Chondrocyte (in vitro differentiated cells): ENCODE results near the gene E2F4. TPM values are rescaled to one million over a fixed set of nuclear protein-coding genes. Genes with fewer than 3 reads are reported as not detected.

Experiments used
- DNase-seq: peaks from one replicate; pipeline ENCODE4 v3.0.0; 2021; ENCODE audit warnings: mixed read lengths, low spot score
- H3K27ac Mint-ChIP-seq: one replicate; pipeline ENCODE4 v1.8.0; 2021; ENCODE audit warnings: mild to moderate bottlenecking, moderate library complexity, mixed read lengths; ENCODE audit not compliant: unreplicated experiment
- H3K27me3 Mint-ChIP-seq: 2 replicates; pipeline ENCODE4 v1.8.0; 2021; ENCODE audit warnings: low read depth, mixed read lengths
- H3K36me3 Mint-ChIP-seq: 2 replicates; pipeline ENCODE4 v1.8.0; 2021; ENCODE audit warnings: low read depth, mixed read lengths
- H3K4me1 Mint-ChIP-seq: 2 replicates; pipeline ENCODE4 v1.8.0; 2021; ENCODE audit warnings: low read depth, mild to moderate bottlenecking, mixed read lengths
- H3K4me3 Mint-ChIP-seq: one replicate; pipeline ENCODE4 v1.8.0; 2021; ENCODE audit warnings: mild to moderate bottlenecking, moderate library complexity, mixed read lengths; ENCODE audit not compliant: unreplicated experiment
- H3K9me3 Mint-ChIP-seq: 2 replicates; pipeline ENCODE4 v1.8.0; 2021; ENCODE audit warnings: low read depth, mixed read lengths
- long read RNA-seq: library from polyadenylated mRNA; stranded (forward); transcript quantifications from one replicate; pipeline ENCODE4 v2.0.0, GENCODE V29; 2021
- total RNA-seq: library from RNA; stranded (reverse); gene quantifications from 3 replicates; pipeline ENCODE4 v1.2.1, GENCODE V29; 2021
- TF ChIP-seq, protein P1 (sequence below): fragments of 200-600 bp; sonication (generic); IDR thresholded peaks from 2 replicates; pipeline ENCODE4 v1.5.0; 2021; ENCODE audit warnings: antibody characterized with exemption, mild to moderate bottlenecking, moderate library complexity

E2F4 gene, protein sequence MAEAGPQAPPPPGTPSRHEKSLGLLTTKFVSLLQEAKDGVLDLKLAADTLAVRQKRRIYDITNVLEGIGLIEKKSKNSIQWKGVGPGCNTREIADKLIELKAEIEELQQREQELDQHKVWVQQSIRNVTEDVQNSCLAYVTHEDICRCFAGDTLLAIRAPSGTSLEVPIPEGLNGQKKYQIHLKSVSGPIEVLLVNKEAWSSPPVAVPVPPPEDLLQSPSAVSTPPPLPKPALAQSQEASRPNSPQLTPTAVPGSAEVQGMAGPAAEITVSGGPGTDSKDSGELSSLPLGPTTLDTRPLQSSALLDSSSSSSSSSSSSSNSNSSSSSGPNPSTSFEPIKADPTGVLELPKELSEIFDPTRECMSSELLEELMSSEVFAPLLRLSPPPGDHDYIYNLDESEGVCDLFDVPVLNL
- total RNA-seq, result 31.9 to 41.0 TPM (median 33.4 TPM) in 3 replicates
- long read RNA-seq, transcript E2F4-208 (8 exons, 2,615 nt), result minor isoform, 5 of 95 reads
- long read RNA-seq, transcript E2F4-201 (10 exons, 2,096 nt), result major isoform, 58 of 95 reads
- long read RNA-seq, partial matches to known transcripts, result 7 of 95 reads
- long read RNA-seq, other reads (novel, unspliced or antisense), result 25 of 95 reads

DNA sequence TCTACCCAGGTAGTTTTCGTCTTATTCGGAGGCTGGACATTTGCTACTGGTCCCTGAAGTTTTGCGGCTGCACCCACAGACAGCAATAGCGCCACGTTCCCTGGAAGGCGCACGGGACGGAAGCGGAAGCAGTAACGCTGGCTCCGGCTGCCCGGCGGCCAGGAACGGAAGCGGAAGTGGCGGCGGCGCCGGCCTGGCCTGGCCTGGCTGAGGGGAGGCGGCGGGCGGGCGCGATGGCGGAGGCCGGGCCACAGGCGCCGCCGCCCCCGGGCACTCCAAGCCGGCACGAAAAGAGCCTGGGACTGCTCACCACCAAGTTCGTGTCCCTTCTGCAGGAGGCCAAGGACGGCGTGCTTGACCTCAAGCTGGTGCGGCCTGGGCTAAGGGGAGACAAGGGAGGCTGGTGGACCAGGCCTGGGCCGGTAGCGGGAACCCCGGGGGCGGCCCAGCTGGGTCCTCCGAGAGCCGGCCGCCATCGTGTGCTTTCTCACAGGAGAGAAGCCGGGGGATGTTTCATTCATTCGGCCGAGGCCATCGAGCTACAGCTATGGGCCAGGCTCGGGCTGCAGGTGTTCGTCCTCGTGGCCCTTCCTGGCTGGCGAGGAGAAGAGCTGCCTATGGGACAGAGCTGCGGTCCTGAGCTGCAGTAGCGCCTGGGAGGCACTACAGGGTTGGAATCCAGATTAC lies at the start of gene E2F4:
TSS of gene E2F4 (plus strand) at position 161 of the 687 bp plus-strand sequence. CDS start at position 234, 73 bp downstream.
- TF ChIP-seq, protein P1, sequence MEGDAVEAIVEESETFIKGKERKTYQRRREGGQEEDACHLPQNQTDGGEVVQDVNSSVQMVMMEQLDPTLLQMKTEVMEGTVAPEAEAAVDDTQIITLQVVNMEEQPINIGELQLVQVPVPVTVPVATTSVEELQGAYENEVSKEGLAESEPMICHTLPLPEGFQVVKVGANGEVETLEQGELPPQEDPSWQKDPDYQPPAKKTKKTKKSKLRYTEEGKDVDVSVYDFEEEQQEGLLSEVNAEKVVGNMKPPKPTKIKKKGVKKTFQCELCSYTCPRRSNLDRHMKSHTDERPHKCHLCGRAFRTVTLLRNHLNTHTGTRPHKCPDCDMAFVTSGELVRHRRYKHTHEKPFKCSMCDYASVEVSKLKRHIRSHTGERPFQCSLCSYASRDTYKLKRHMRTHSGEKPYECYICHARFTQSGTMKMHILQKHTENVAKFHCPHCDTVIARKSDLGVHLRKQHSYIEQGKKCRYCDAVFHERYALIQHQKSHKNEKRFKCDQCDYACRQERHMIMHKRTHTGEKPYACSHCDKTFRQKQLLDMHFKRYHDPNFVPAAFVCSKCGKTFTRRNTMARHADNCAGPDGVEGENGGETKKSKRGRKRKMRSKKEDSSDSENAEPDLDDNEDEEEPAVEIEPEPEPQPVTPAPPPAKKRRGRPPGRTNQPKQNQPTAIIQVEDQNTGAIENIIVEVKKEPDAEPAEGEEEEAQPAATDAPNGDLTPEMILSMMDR, result no peak
- H3K27ac Mint-ChIP-seq, result peak within 1 kb of the TSS; percentile 79
- peaks cover 32% of the 10 kb centered on the region for H3K4me1 Mint-ChIP-seq
- no peaks in the 10 kb centered on the region for H3K9me3 Mint-ChIP-seq
- H3K36me3 Mint-ChIP-seq, result peaks cover 21% of the 10 kb centered on the region
- no peaks in the 10 kb centered on the region for H3K27me3 Mint-ChIP-seq
- H3K4me3 Mint-ChIP-seq, result peak within 1 kb of the TSS; percentile 87
- DNase-seq, result no peak

DNA sequence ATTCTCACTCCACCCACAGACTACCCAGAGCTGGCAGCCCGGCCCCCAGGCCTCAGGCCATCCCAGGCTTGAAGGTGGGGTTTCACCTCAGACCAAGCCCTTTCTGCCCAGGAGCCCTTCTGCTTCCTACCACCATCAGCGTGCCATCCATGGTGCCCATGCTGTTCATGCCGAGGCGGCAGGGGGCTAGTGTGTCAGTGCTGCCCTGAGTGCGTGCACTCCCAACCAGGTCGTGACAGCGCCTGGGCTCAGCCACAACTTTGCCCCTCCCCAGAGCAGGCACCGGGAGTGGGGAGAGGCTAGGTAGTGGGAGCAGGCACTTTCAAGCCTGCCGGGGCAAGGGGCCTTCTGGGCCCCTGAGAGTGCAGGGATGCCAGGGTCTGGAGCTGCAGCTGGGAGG lies 49.6 kb upstream of the E2F4 start:
- TF ChIP-seq, protein P1, result no peak
- H3K4me3 Mint-ChIP-seq, result no peak overlapping the region

DNA sequence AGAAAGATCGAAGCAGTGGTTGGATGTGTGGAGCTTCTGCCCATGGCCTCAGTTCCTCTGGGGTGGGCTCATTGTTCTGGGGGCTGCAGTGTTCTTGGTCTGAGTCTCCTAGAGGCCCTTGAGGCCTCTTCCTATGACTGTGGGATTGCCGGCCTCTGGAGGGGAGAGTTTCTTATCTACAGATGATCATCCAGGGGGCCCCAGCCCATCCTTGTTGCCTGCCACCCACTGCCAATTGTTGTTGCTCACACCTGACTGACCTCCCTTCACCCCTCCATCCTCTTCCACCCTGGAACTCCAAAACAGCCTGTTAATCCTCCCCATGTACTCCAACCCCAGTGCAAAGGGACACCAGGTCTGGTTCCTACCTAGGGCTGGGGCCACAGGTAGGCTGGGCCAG lies 47.0 kb upstream of the E2F4 start:
- no peak overlapping the region for H3K27ac Mint-ChIP-seq
- H3K4me3 Mint-ChIP-seq, result no peak overlapping the region
- TF ChIP-seq, protein P1, result no peak
- peak; percentile 24 for DNase-seq
- peaks cover 13% of the 10 kb centered on the region for H3K4me1 Mint-ChIP-seq
- H3K9me3 Mint-ChIP-seq, result no peaks in the 10 kb centered on the region
- peaks cover 31% of the 10 kb centered on the region for H3K36me3 Mint-ChIP-seq
- no peaks in the 10 kb centered on the region for H3K27me3 Mint-ChIP-seq

More for the DNA sequence above, 49.6 kb upstream of the E2F4 start:
- H3K4me1 Mint-ChIP-seq, result peaks cover 4% of the 10 kb centered on the region
- no peaks in the 10 kb centered on the region for H3K9me3 Mint-ChIP-seq
- H3K36me3 Mint-ChIP-seq, result peaks cover 27% of the 10 kb centered on the region
- no peaks in the 10 kb centered on the region for H3K27me3 Mint-ChIP-seq
- H3K27ac Mint-ChIP-seq, result no peak overlapping the region
- DNase-seq, result no peak

DNA sequence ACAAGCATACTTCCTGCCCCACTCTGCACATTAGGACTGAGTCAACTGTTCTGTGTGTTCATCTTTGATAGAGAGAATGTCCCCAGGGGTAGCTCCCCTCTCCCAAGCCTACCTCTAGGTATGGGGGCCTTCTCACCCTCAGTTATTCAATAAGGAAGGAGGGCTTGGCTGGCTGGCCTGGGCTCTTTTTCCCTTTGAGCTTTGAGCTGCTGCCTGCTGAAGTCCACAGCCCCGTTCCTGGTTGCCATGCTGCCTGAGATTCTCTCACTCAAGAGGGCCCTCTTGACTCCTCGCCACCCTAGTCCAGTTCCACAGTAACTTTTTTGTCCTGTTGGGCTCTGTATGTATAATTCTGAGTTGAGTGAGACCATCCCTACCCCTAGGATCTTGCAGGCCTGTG lies 46.2 kb upstream of the E2F4 start:
- DNase-seq, result peak; percentile 55
- TF ChIP-seq, protein P1, result no peak
- Mint-ChIP-seq H3K9me3 (no peaks in the 10 kb centered on the region), H3K4me3 (no peak overlapping the region), H3K4me1 (peaks cover 13% of the 10 kb centered on the region), H3K27me3 (no peaks in the 10 kb centered on the region), H3K36me3 (peaks cover 23% of the 10 kb centered on the region), H3K27ac (no peak overlapping the region)
